Activated T-helper 1 cell treated with anti-CD3 and anti-CD28 coated beads, Interleukin-2, amount 50 U/mL, for 16 hours (primary cell): ENCODE data around the gene PPM1A.
"Not testable (repeated sequence)": the region's sequence is repeated elsewhere in the genome, so short reads cannot be mapped to it uniquely, and the experiment has no call there.

Source experiments
- DNase-seq, 2 donors: peaks; one replicate each; pipeline ENCODE4 v3.0.0-alpha.2; 2020; ENCODE audit warnings: low read depth in 1 of 2, low spot score in 1 of 2

PPM1A gene

DNA sequence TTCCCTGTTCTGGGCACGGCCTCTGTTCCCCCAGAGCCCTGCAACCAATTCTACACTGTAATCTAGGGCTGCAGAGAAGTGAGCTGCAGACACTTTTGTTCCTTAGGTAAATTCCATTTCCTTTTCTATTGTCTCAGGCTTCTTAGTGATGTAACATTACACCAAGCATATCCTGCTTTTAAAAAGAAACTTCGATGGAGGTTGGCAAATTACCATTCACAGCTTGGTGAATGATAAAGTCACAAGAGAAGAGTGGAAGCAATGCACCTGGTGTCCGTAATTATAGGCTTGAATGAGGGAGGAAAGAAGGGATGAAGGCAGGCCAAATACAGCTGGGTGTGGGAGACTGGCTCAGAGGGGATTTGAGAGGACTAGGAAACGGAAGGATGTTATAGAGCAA, 68.6 kb downstream of the PPM1A start:
- DNase-seq = no peak

GRCh38 chr14:60320860-60321259, 71.8 kb downstream of the PPM1A start:
- not testable (repeated sequence) for DNase-seq

DNA sequence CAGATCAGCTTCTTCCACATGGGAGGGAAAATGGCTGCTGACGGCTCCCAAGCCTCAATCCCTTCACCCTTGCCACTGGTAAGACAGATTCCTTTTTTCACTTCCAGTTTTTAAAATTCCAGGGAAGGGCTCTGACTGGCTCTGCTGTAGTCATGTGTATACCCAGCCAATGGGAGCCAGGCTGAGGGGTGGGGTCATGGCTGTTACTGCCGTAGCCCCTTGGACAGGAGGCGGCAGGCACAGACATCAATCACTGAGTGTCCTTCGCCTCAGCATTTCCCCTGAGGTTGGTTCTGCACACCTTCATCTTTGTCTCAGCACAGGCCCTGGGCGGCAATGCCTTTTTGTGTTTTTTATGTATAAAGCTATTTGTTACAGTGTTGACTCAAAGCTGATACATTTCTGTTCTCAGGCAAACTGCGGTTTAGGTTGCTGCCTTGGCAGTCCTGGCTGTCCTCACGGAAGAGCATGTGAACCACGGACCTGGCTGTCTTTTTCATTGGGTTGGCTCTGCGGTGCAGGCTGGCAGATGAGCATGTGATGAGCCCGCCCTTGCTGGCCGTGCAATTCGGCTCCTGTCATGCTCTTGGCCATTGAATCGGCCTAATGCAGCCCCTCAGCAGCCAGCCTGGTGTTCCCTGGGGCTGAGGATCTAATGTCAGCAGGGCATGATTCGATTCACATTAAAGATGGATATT, 74.3 kb downstream of the PPM1A start:
- DNase-seq = no peak

- DNase-seq = no peak
Measured at GRCh38 chr14:60324837-60325236, 75.8 kb downstream of the PPM1A start.

- DNase-seq = no peak
Measured at GRCh38 chr14:60326274-60326673, 77.3 kb downstream of the PPM1A start.

DNA sequence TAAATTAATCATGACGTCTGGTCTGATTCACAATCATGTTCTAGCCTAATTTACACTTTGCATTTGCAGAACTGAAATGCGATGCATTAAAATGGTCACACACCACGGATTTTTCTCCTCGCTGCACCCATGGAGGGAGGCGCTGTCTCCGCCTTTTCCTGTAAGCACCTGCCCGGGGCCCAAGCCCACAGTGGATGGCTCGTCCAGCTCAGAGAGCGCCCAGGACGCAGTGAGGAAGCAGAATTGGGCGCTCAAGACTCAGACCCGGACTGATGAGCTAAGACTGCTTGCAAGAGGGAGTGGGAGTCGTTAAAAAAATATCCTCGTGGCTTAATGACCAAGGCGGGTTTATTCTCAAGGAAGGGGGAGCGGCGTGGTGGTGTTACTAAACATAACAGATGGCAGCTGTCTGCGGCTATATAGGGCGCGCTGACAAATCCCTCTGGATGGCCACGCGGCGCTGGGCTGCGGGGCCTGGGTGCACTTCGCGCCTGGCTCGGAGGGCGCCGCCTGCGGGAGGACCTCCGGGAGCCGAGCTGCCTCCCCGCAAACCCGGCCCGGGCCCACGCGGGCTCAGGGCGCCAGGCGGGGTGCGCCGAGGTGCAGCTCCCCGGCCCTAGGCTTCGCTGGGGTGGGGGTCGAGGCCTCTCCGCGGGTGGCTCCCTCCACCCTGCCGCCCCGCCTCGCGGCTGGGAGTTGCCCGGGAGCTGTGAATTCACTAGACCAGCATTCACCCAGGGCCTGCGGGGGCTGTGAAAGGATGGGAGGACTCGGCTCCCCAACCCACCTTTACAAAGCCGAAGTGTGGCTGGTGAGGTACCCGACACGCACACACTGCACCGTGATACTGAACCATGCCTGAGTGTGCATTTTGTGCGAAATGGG, 78.7 kb downstream of the PPM1A start:
- DNase-seq = peak in 1 of 2 donors; percentile 7

DNA sequence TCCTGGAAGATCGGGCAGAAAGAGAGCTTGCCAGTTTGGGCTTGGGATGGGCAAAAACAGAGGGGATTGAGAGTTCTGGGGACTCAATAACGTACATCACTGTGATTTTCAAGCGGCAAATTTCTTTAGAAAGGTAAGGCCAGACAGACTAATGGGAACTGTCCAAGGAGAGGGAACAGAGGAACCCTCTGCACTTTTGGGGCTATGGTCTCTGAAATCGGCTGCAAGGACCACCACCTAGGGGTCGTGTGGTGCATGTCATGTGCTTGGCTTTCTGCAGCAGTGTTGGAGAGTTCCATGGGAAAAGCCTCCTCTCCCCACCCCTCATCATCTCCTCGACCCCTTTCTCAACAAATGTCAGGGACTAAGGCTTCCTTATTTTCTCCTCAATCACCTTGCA, 79.6 kb downstream of the PPM1A start:
- DNase-seq = no peak

DNA sequence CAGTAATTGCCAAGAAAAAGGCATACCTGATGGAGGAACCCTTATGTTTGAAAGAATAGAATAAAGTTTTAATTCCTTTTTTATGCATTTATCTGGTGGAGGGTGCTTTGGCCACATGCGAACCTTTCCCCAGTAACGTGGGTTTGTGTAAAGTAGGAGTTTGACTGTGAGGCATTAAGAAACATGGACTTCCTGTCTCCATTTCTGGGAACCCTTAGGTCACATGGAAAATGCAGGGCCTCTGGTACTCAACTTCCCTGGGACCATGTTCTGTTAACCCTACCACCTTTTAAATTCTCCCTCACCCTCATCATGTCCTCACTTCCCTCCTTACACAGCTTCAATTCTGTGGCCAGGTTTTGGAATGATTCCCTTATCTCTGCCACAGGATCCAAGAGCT, 80.3 kb downstream of the PPM1A start:
- DNase-seq = no peak

GRCh38 chr14:60331201-60332045, 82.4 kb downstream of the PPM1A start:
- DNase-seq = peak; percentile 44 to 58

DNA sequence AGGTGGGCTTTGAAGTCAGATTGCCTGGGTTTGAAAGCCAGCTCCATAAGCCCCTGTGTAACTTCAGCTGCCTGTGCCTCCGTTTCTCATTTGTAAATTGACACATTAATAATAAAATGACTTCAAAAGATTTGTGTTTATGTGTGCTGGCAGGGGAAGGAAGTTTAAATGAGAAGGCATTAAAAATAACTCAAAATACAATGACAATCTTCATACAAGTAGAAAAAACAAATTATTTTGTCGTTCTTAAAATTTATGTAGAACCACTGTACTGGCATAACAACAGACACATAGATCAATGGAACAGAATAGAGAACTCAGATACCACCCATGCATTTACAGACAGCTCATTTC, 83.0 kb downstream of the PPM1A start:
- DNase-seq = no peak

DNA sequence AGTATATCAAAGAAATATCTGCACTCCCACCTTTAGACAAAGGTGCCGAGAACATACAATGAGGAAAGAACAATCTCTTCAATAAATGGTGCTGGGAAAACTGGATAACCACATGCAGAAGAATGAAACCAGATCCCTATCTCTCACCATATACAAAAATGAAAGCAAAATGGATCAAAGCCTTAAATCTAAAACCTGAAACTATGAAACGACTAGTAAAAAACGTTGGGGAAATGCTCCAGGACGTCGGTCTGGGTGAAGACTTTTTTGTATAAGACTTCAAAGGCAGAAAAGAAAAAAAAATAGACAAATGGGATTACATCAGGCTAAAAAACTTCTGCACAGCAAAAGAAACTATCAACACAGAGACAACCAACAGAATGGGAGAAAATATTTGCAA, 83.8 kb downstream of the PPM1A start:
- DNase-seq = no peak

DNA sequence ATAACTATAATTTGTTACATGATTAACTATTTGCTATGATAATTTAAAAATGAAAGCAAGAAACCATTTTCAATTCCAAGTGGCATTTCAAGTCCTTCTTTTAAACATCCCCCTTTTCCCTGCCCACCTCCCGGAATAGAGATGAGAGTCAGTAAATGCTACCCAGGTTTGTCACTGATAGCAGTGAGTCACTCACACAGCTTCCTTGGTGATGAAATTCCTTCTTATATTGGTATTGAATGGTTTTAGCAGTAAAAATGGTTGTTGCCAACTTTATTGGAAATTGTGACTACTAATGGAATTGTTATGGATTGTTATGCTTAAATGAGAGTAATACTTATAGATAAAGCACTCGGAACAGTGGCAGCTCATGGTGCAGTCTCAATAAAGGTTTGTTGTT, 90.5 kb downstream of the PPM1A start:
- DNase-seq = no peak

GRCh38 chr14:60343571-60344071, 94.6 kb downstream of the PPM1A start:
- DNase-seq = no peak

- no peak for DNase-seq
Measured at GRCh38 chr14:60344751-60345150, 95.7 kb downstream of the PPM1A start.

DNA sequence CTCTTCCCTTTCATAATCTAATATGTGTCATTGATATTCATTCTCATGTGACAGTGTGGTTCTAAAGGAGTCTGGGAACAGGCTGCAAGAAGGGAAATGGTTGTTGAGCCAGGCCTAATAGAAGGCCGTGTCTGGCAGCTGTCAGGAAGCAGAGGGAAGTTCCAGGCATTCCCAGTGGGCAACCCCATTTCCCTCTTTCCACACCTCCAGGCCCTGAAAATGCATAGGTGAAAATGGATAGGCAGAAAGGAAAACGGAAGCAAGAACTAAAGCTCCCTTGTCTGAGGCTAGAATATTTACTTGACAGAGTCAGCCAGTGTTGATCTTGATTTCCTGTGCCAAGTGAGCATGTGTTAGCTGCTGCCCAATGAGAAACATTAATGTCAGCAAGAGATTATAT, 97.7 kb downstream of the PPM1A start:
- no peak for DNase-seq

- DNase-seq = no peak
Measured at GRCh38 chr14:60348211-60348610, 99.2 kb downstream of the PPM1A start.
